ENCODE results near the gene ADAMTS12. TPM values are rescaled to one million over a fixed set of nuclear protein-coding genes. Genes with fewer than 3 reads are reported as not detected.

Gene ADAMTS12
- polyA plus RNA-seq, 4 donors = 0.37 to 2.8 (median 0.54) TPM; not detected in 1

- Histone ChIP-seq H3K4me3 (ENCODE audit: low read depth in 1 of 3, low read length in 3 of 3) (no peak overlapping the region), H3K4me1 (ENCODE audit: control insufficient read depth in 3 of 3, insufficient read depth in 2 of 3, low read depth in 1 of 3, low read length in 2 of 3) (no peaks in the 10 kb centered on the region), H3K36me3 (ENCODE audit: control insufficient read depth in 3 of 3, insufficient read depth in 2 of 3, low read depth in 1 of 3, low read length in 3 of 3) (no peaks in the 10 kb centered on the region), H3K9me3 (ENCODE audit: control insufficient read depth in 2 of 2, insufficient read depth in 1 of 2, low read depth in 1 of 2, low read length in 1 of 2) (peaks cover 0 to 2% of the 10 kb centered on the region in 2 donors), H3K27me3 (ENCODE audit: control insufficient read depth in 3 of 3, insufficient read depth in 3 of 3, low read length in 3 of 3) (no peaks in the 10 kb centered on the region), H3K27ac (ENCODE audit: low read depth in 1 of 3, low read length in 2 of 3) (no peak overlapping the region)
- no peak for DNase-seq
- 27 to 46% (median 41%) methylated on average over 2 of the region's 2 CpGs for WGBS, 3 donors
- FAIRE-seq = no peak
These were observed 178.5 kb downstream of the ADAMTS12 start for GRCh38 chr5:33713136-33713765.

- H3K4me3 ChIP-seq (ENCODE audit: low read depth in 1 of 3, low read length in 3 of 3) = no peak overlapping the region
- H3K27me3 ChIP-seq (ENCODE audit: control insufficient read depth in 3 of 3, insufficient read depth in 3 of 3, low read length in 3 of 3) = no peaks in the 10 kb centered on the region
- no peak for DNase-seq
- no peak for FAIRE-seq
- no peak overlapping the region for H3K27ac ChIP-seq (ENCODE audit: low read depth in 1 of 3, low read length in 2 of 3)
- H3K36me3 ChIP-seq (ENCODE audit: control insufficient read depth in 3 of 3, insufficient read depth in 2 of 3, low read depth in 1 of 3, low read length in 3 of 3) = no peaks in the 10 kb centered on the region
- H3K9me3 ChIP-seq (ENCODE audit: control insufficient read depth in 2 of 2, insufficient read depth in 1 of 2, low read depth in 1 of 2, low read length in 1 of 2) = peaks cover 0 to 2% of the 10 kb centered on the region in 2 donors
- no peaks in the 10 kb centered on the region for H3K4me1 ChIP-seq (ENCODE audit: control insufficient read depth in 3 of 3, insufficient read depth in 2 of 3, low read depth in 1 of 3, low read length in 2 of 3)
These were observed 179.1 kb downstream of the ADAMTS12 start for GRCh38 chr5:33712664-33713063.

GRCh38 chr5:33711094-33711679 lies 180.6 kb downstream of the ADAMTS12 start:
- FAIRE-seq = no peak
- no peak for DNase-seq
- peaks cover 0 to 2% of the 10 kb centered on the region in 2 donors for H3K9me3 ChIP-seq (ENCODE audit: control insufficient read depth in 2 of 2, insufficient read depth in 1 of 2, low read depth in 1 of 2, low read length in 1 of 2)
- WGBS, 3 donors = 57 to 63% (median 59%) methylated on average over 3 of the region's 3 CpGs
- no peaks in the 10 kb centered on the region for H3K27me3 ChIP-seq (ENCODE audit: control insufficient read depth in 3 of 3, insufficient read depth in 3 of 3, low read length in 3 of 3)
- H3K4me3 ChIP-seq (ENCODE audit: low read depth in 1 of 3, low read length in 3 of 3) = no peak overlapping the region
- no peaks in the 10 kb centered on the region for H3K4me1 ChIP-seq (ENCODE audit: control insufficient read depth in 3 of 3, insufficient read depth in 2 of 3, low read depth in 1 of 3, low read length in 2 of 3)
- no peak overlapping the region for H3K27ac ChIP-seq (ENCODE audit: low read depth in 1 of 3, low read length in 2 of 3)
- no peaks in the 10 kb centered on the region for H3K36me3 ChIP-seq (ENCODE audit: control insufficient read depth in 3 of 3, insufficient read depth in 2 of 3, low read depth in 1 of 3, low read length in 3 of 3)

- FAIRE-seq (no peak), DNase-seq (no peak)
- Histone ChIP-seq H3K4me1 (ENCODE audit: control insufficient read depth in 3 of 3, insufficient read depth in 2 of 3, low read depth in 1 of 3, low read length in 2 of 3) (no peaks in the 10 kb centered on the region), H3K27ac (ENCODE audit: low read depth in 1 of 3, low read length in 2 of 3) (no peak overlapping the region), H3K9me3 (ENCODE audit: control insufficient read depth in 2 of 2, insufficient read depth in 1 of 2, low read depth in 1 of 2, low read length in 1 of 2) (no peaks in the 10 kb centered on the region), H3K27me3 (ENCODE audit: control insufficient read depth in 3 of 3, insufficient read depth in 3 of 3, low read length in 3 of 3) (no peaks in the 10 kb centered on the region), H3K4me3 (ENCODE audit: low read depth in 1 of 3, low read length in 3 of 3) (no peak overlapping the region), H3K36me3 (ENCODE audit: control insufficient read depth in 3 of 3, insufficient read depth in 2 of 3, low read depth in 1 of 3, low read length in 3 of 3) (no peaks in the 10 kb centered on the region)
- 79 to 88% (median 79%) methylated on average over 3 of the region's 3 CpGs for WGBS, 3 donors
These were observed 188.9 kb downstream of the ADAMTS12 start for GRCh38 chr5:33702867-33703266.

- Histone ChIP-seq H3K27me3 (ENCODE audit: control insufficient read depth in 3 of 3, insufficient read depth in 3 of 3, low read length in 3 of 3) (no peaks in the 10 kb centered on the region), H3K36me3 (ENCODE audit: control insufficient read depth in 3 of 3, insufficient read depth in 2 of 3, low read depth in 1 of 3, low read length in 3 of 3) (no peaks in the 10 kb centered on the region), H3K4me3 (ENCODE audit: low read depth in 1 of 3, low read length in 3 of 3) (no peak overlapping the region), H3K4me1 (ENCODE audit: control insufficient read depth in 3 of 3, insufficient read depth in 2 of 3, low read depth in 1 of 3, low read length in 2 of 3) (no peaks in the 10 kb centered on the region), H3K9me3 (ENCODE audit: control insufficient read depth in 2 of 2, insufficient read depth in 1 of 2, low read depth in 1 of 2, low read length in 1 of 2) (no peaks in the 10 kb centered on the region), H3K27ac (ENCODE audit: low read depth in 1 of 3, low read length in 2 of 3) (no peak overlapping the region)
- FAIRE-seq (no peak), DNase-seq (no peak)
- 24 to 64% (median 37%) methylated on average over 2 of the region's 2 CpGs for WGBS, 3 donors
These were observed 189.8 kb downstream of the ADAMTS12 start for GRCh38 chr5:33701951-33702350.

- H3K4me3 ChIP-seq (ENCODE audit: low read depth in 1 of 3, low read length in 3 of 3) = no peak overlapping the region
- H3K4me1 ChIP-seq (ENCODE audit: control insufficient read depth in 3 of 3, insufficient read depth in 2 of 3, low read depth in 1 of 3, low read length in 2 of 3) = no peaks in the 10 kb centered on the region
- FAIRE-seq = no peak
- no peaks in the 10 kb centered on the region for H3K36me3 ChIP-seq (ENCODE audit: control insufficient read depth in 3 of 3, insufficient read depth in 2 of 3, low read depth in 1 of 3, low read length in 3 of 3)
- DNase-seq = no peak
- no peaks in the 10 kb centered on the region for H3K27me3 ChIP-seq (ENCODE audit: control insufficient read depth in 3 of 3, insufficient read depth in 3 of 3, low read length in 3 of 3)
- 65 to 73% (median 73%) methylated on average over 3 of the region's 3 CpGs for WGBS, 3 donors
- H3K9me3 ChIP-seq (ENCODE audit: control insufficient read depth in 2 of 2, insufficient read depth in 1 of 2, low read depth in 1 of 2, low read length in 1 of 2) = no peaks in the 10 kb centered on the region
- no peak overlapping the region for H3K27ac ChIP-seq (ENCODE audit: low read depth in 1 of 3, low read length in 2 of 3)
These were observed 190.5 kb downstream of the ADAMTS12 start for GRCh38 chr5:33701251-33701650.

GRCh38 chr5:33696411-33696810 lies 195.4 kb downstream of the ADAMTS12 start:
- H3K27me3 ChIP-seq (ENCODE audit: control insufficient read depth in 3 of 3, insufficient read depth in 3 of 3, low read length in 3 of 3) = no peaks in the 10 kb centered on the region
- H3K36me3 ChIP-seq (ENCODE audit: control insufficient read depth in 3 of 3, insufficient read depth in 2 of 3, low read depth in 1 of 3, low read length in 3 of 3) = no peaks in the 10 kb centered on the region
- no peak for DNase-seq
- WGBS, 3 donors = 91 to 96% (median 93%) methylated on average over 2 of the region's 3 CpGs
- no peak for FAIRE-seq
- H3K9me3 ChIP-seq (ENCODE audit: control insufficient read depth in 2 of 2, insufficient read depth in 1 of 2, low read depth in 1 of 2, low read length in 1 of 2) = peaks cover 0 to 5% of the 10 kb centered on the region in 2 donors
- no peak overlapping the region for H3K4me3 ChIP-seq (ENCODE audit: low read depth in 1 of 3, low read length in 3 of 3)
- H3K4me1 ChIP-seq (ENCODE audit: control insufficient read depth in 3 of 3, insufficient read depth in 2 of 3, low read depth in 1 of 3, low read length in 2 of 3) = no peaks in the 10 kb centered on the region
- H3K27ac ChIP-seq (ENCODE audit: low read depth in 1 of 3, low read length in 2 of 3) = no peak overlapping the region

GRCh38 chr5:33692980-33693379 lies 198.8 kb downstream of the ADAMTS12 start:
- Histone ChIP-seq H3K4me3 (ENCODE audit: low read depth in 1 of 3, low read length in 3 of 3) (no peak overlapping the region), H3K36me3 (ENCODE audit: control insufficient read depth in 3 of 3, insufficient read depth in 2 of 3, low read depth in 1 of 3, low read length in 3 of 3) (no peaks in the 10 kb centered on the region), H3K27me3 (ENCODE audit: control insufficient read depth in 3 of 3, insufficient read depth in 3 of 3, low read length in 3 of 3) (no peaks in the 10 kb centered on the region), H3K27ac (ENCODE audit: low read depth in 1 of 3, low read length in 2 of 3) (no peak overlapping the region), H3K4me1 (ENCODE audit: control insufficient read depth in 3 of 3, insufficient read depth in 2 of 3, low read depth in 1 of 3, low read length in 2 of 3) (no peaks in the 10 kb centered on the region), H3K9me3 (ENCODE audit: control insufficient read depth in 2 of 2, insufficient read depth in 1 of 2, low read depth in 1 of 2, low read length in 1 of 2) (peaks cover 0 to 5% of the 10 kb centered on the region in 2 donors)
- FAIRE-seq (no peak), DNase-seq (no peak)
- WGBS, 3 donors = 81 to 84% (median 82%) methylated on average over 2 of the region's 2 CpGs

GRCh38 chr5:33691856-33692255 lies 199.9 kb downstream of the ADAMTS12 start:
- Histone ChIP-seq H3K27ac (ENCODE audit: low read depth in 1 of 3, low read length in 2 of 3) (no peak overlapping the region), H3K9me3 (ENCODE audit: control insufficient read depth in 2 of 2, insufficient read depth in 1 of 2, low read depth in 1 of 2, low read length in 1 of 2) (peaks cover 0 to 5% of the 10 kb centered on the region in 2 donors), H3K4me1 (ENCODE audit: control insufficient read depth in 3 of 3, insufficient read depth in 2 of 3, low read depth in 1 of 3, low read length in 2 of 3) (no peaks in the 10 kb centered on the region), H3K27me3 (ENCODE audit: control insufficient read depth in 3 of 3, insufficient read depth in 3 of 3, low read length in 3 of 3) (no peaks in the 10 kb centered on the region), H3K4me3 (ENCODE audit: low read depth in 1 of 3, low read length in 3 of 3) (no peak overlapping the region), H3K36me3 (ENCODE audit: control insufficient read depth in 3 of 3, insufficient read depth in 2 of 3, low read depth in 1 of 3, low read length in 3 of 3) (no peaks in the 10 kb centered on the region)
- DNase-seq (no peak), FAIRE-seq (no peak)
